OCI-LY7 (cell line): ENCODE measurements around the gene NUTM2D. TPM values are rescaled to one million over a fixed set of nuclear protein-coding genes. Genes with fewer than 3 reads are reported as not detected.
A peak's percentile ranks its signal among the peaks of the same experiment; 100 is the strongest.
"Not testable (repeated sequence)": the region's sequence is repeated elsewhere in the genome, so short reads cannot be mapped to it uniquely, and the experiment has no call there.

Experiments
- Bru-seq: library from RNA; stranded (reverse); fragments of 400-500 nt; gene quantifications from one replicate; lab custom pipeline; 2021; lab: Mats Ljungman, UMichigan
- BruChase-seq, 2 experiments: library from RNA; stranded (reverse); fragments of 400-500 nt; gene quantifications; one replicate each; lab custom pipeline; 2021; lab: Mats Ljungman, UMichigan
- BruUV-seq: library from RNA; stranded (reverse); fragments of 400-500 nt; replicated peaks from 2 replicates; lab custom pipeline; 2021; lab: Mats Ljungman, UMichigan
- CTCF ChIA-PET: fragments of 300-600 bp; sonication (Branson Sonifier 250); formaldehyde crosslinking; loops from one replicate; lab custom pipeline; 2022; ENCODE audit warnings: antibody characterized with exemption; ENCODE audit not compliant: unreplicated experiment; lab: Charles Lee
- POLR2A ChIA-PET: fragments of 300-600 bp; sonication (Branson Sonifier 250); formaldehyde crosslinking; loops from one replicate; lab custom pipeline; 2022; ENCODE audit warnings: antibody characterized with exemption; lab: Charles Lee
- DNase-seq: peaks from one replicate; pipeline ENCODE4 v3.0.0-alpha.2; 2015; ENCODE audit warnings: low spot score
- H2AFZ ChIP-seq: fragments of 200-600 bp; sonication (generic), shearing (Covaris generic); 2 replicates; pipeline ENCODE4 v1.6.1; 2014; ENCODE audit warnings: mild to moderate bottlenecking, antibody characterized with exemption, low read length, moderate library complexity
- H3K27ac ChIP-seq: fragments of 200-600 bp; sonication (generic); 2 replicates; pipeline ENCODE4 v1.5.1; 2014; ENCODE audit warnings: mixed run types, low read depth, mild to moderate bottlenecking, moderate library complexity, low read length, inconsistent platforms; ENCODE audit not compliant: poor library complexity, severe bottlenecking
- H3K36me3 ChIP-seq: fragments of 200-600 bp; sonication (generic); 2 replicates; pipeline ENCODE4 v1.6.1; 2014; ENCODE audit warnings: mild to moderate bottlenecking, antibody characterized with exemption, low read length, moderate library complexity, mixed read lengths; ENCODE audit not compliant: insufficient read depth
- H3K4me1 ChIP-seq: fragments of 200-600 bp; sonication (generic); 2 replicates; pipeline ENCODE4 v1.5.1; 2014; ENCODE audit warnings: mild to moderate bottlenecking, low read length; ENCODE audit not compliant: insufficient read depth, poor library complexity, severe bottlenecking
- H3K4me2 ChIP-seq: fragments of 200-600 bp; sonication (generic); 2 replicates; pipeline ENCODE4 v1.6.1; 2014; ENCODE audit warnings: mild to moderate bottlenecking, low read length
- H3K4me3 ChIP-seq: fragments of 200-600 bp; sonication (generic); 2 replicates; pipeline ENCODE4 v1.5.1; 2014; ENCODE audit warnings: mild to moderate bottlenecking, low read depth, low read length; ENCODE audit not compliant: poor library complexity, severe bottlenecking
- H3K79me2 ChIP-seq: fragments of 200-600 bp; sonication (generic); 2 replicates; pipeline ENCODE4 v1.6.1; 2016; ENCODE audit warnings: low read depth, mild to moderate bottlenecking, low read length, moderate library complexity, mixed read lengths; ENCODE audit not compliant: insufficient read depth
- H3K9me2 ChIP-seq: fragments of 200-600 bp; sonication (generic); 2 replicates; pipeline ENCODE4 v1.6.1; 2016; ENCODE audit warnings: mild to moderate bottlenecking, low read length, mixed read lengths; ENCODE audit not compliant: insufficient read depth
- H3K9me3 ChIP-seq: fragments of 200-600 bp; sonication (generic); 2 replicates; pipeline ENCODE4 v1.6.1; 2014; ENCODE audit warnings: mild to moderate bottlenecking, mixed run types, low read length, mixed read lengths
- H4K20me1 ChIP-seq: fragments of 200-600 bp; sonication (generic); 2 replicates; pipeline ENCODE4 v1.6.1; 2014; ENCODE audit warnings: mild to moderate bottlenecking, antibody characterized with exemption, low read length, moderate library complexity, mixed read lengths; ENCODE audit not compliant: insufficient read depth
- intact Hi-C: fragments of 100-400 bp; cut with micrococcal nuclease; formaldehyde crosslinking; loops from one replicate; pipeline ENCODE4 v1.10.0; 2022; ENCODE audit not compliant: unreplicated experiment
- long read RNA-seq: library from polyadenylated mRNA; stranded (forward); transcript quantifications from one replicate; pipeline ENCODE4 v2.0.0, GENCODE V29; 2022
- total RNA-seq, 2 experiments: library from RNA; depleted of rRNA in 1 of 2; stranded (reverse); fragments of >200 nt in 1 of 2; shearing (Covaris generic) in 1 of 2; gene quantifications; 2 replicates each; pipeline ENCODE4 v1.2.3, GENCODE V29; 2014 to 2022

The NUTM2D gene
- total RNA-seq (2014; rRNA removed; shearing (Covaris generic)) (1.2 TPM in 2 replicates), total RNA-seq (2022) (1.3 and 2.5 TPM in 2 replicates), Bru-seq, nascent RNA (percentile 21 among the genes with signal in this experiment), BruChase-seq, experiment 1, labeled RNA remaining after a 6-hour chase (percentile 21 among the genes with signal in this experiment), BruChase-seq, experiment 2, labeled RNA remaining after a 2-hour chase (percentile 30 among the genes with signal in this experiment)
- long read RNA-seq, result 0 reads

DNA sequence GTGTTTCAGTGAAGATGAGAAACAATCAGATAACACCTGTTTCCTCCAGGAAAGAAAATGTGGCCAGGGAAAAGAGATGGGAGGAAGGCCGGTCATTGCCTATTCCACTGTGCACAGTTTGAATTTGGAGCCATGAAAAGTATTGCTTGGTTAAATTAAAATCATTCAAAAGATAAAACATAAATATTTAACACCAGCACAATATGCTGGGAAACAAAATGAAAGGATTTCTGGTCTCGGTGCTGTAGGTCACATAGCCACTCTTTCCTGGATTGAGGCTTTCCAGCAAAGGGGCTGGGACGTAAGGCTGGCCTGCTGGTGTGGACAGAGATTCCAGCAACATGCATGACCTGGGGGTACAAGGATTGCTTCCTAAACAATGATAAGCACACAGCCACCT lies at the start of gene NUTM2D:
Gene NUTM2D, plus strand, starts transcription at position 301 of the 400 bp plus-strand sequence. CDS start 522 bp downstream, outside the sequence.
- H3K36me3 ChIP-seq, H3K27ac ChIP-seq, H3K4me1 ChIP-seq, CTCF ChIA-PET, H3K9me2 ChIP-seq, H4K20me1 ChIP-seq, DNase-seq, H3K9me3 ChIP-seq, intact Hi-C loops, H3K4me3 ChIP-seq, H2AFZ ChIP-seq, POLR2A ChIA-PET, H3K79me2 ChIP-seq, H3K4me2 ChIP-seq, BruUV-seq: not testable (repeated sequence)

- H3K27ac ChIP-seq, H3K9me3 ChIP-seq, H3K36me3 ChIP-seq, POLR2A ChIA-PET, BruUV-seq, H3K79me2 ChIP-seq, H3K4me2 ChIP-seq, H3K9me2 ChIP-seq, H3K4me1 ChIP-seq, H4K20me1 ChIP-seq, DNase-seq, H3K4me3 ChIP-seq, CTCF ChIA-PET, intact Hi-C loops, H2AFZ ChIP-seq: not testable (repeated sequence)
Measured at GRCh38 chr10:87308702-87309101, 48.8 kb upstream of the NUTM2D start.

GRCh38 chr10:87309657-87310056 lies 47.9 kb upstream of the NUTM2D start:
- H3K27ac ChIP-seq, H2AFZ ChIP-seq, H4K20me1 ChIP-seq, POLR2A ChIA-PET, BruUV-seq, CTCF ChIA-PET, H3K4me1 ChIP-seq, H3K4me2 ChIP-seq, H3K79me2 ChIP-seq, H3K9me2 ChIP-seq, H3K36me3 ChIP-seq, DNase-seq, H3K9me3 ChIP-seq, intact Hi-C loops, H3K4me3 ChIP-seq: not testable (repeated sequence)

DNA sequence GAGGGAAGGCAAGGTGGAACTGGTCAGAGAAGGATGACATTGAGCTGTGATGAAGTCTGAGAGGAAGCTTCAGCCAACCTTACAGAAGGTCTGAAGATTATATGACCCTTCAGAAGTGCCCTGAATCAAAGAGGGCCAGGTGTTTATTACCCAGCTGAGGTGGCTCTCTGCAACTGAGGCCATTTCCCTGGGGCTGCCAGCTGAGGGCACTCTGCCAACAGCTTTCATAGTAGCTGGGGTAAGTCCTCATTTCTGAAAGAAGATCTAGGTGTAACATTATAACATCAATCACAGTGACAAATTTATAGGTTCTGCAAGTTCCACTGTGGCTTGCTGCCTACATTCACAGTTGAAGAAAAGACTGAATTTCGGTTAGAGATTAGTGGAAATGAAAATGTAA lies 46.0 kb upstream of the NUTM2D start:
- BruUV-seq, H3K4me3 ChIP-seq, H3K79me2 ChIP-seq, H3K4me1 ChIP-seq, intact Hi-C loops, H3K27ac ChIP-seq, POLR2A ChIA-PET, H3K9me3 ChIP-seq, H3K36me3 ChIP-seq, CTCF ChIA-PET, H3K4me2 ChIP-seq, H2AFZ ChIP-seq, H3K9me2 ChIP-seq, H4K20me1 ChIP-seq, DNase-seq: not testable (repeated sequence)

GRCh38 chr10:87313649-87314359 lies 43.7 kb upstream of the NUTM2D start:
- POLR2A ChIA-PET, H3K9me2 ChIP-seq, H3K9me3 ChIP-seq, H2AFZ ChIP-seq, intact Hi-C loops, DNase-seq, H3K79me2 ChIP-seq, CTCF ChIA-PET, H3K4me3 ChIP-seq, H3K27ac ChIP-seq, H3K4me1 ChIP-seq, BruUV-seq, H3K36me3 ChIP-seq, H4K20me1 ChIP-seq, H3K4me2 ChIP-seq: not testable (repeated sequence)

GRCh38 chr10:87314360-87314973 lies 43.1 kb upstream of the NUTM2D start:
- POLR2A ChIA-PET, H4K20me1 ChIP-seq, H2AFZ ChIP-seq, H3K4me1 ChIP-seq, BruUV-seq, H3K9me3 ChIP-seq, H3K27ac ChIP-seq, H3K4me3 ChIP-seq, H3K79me2 ChIP-seq, H3K4me2 ChIP-seq, H3K36me3 ChIP-seq, DNase-seq, H3K9me2 ChIP-seq, intact Hi-C loops, CTCF ChIA-PET: not testable (repeated sequence)
